HG03354 (cell line): ENCODE measurements around the gene CNN1.
"Not testable (repeated sequence)": the region's sequence is repeated elsewhere in the genome, so short reads cannot be mapped to it uniquely, and the experiment has no call there.

Experiments
- ATAC-seq: cut with Tn5 transposase; IDR thresholded peaks from one replicate; pipeline ENCODE4 v1.9.1; 2021; ENCODE audit warnings: mild to moderate bottlenecking; ENCODE audit not compliant: unreplicated experiment, poor library complexity, severe bottlenecking

CNN1 gene

GRCh38 chr19:11560404-11561051 lies 21.9 kb downstream of the CNN1 start:
- no peak for ATAC-seq

- ATAC-seq = no peak
These were observed 24.9 kb downstream of the CNN1 start for GRCh38 chr19:11563532-11563931.

GRCh38 chr19:11564082-11564807 lies 25.6 kb downstream of the CNN1 start:
- not testable (repeated sequence) for ATAC-seq

GRCh38 chr19:11565649-11565980 lies 27.0 kb downstream of the CNN1 start:
- ATAC-seq = not testable (repeated sequence)

GRCh38 chr19:11566164-11566563 lies 27.5 kb downstream of the CNN1 start:
- ATAC-seq = no peak

- ATAC-seq = no peak
These were observed 31.4 kb downstream of the CNN1 start for GRCh38 chr19:11570039-11570462.

GRCh38 chr19:11573354-11573753 lies 34.7 kb downstream of the CNN1 start:
- not testable (repeated sequence) for ATAC-seq

GRCh38 chr19:11573763-11574162 lies 35.1 kb downstream of the CNN1 start:
- not testable (repeated sequence) for ATAC-seq

- no peak for ATAC-seq
These were observed 36.0 kb downstream of the CNN1 start for GRCh38 chr19:11574689-11575088.

- no peak for ATAC-seq
These were observed 37.6 kb downstream of the CNN1 start for GRCh38 chr19:11576227-11576626.

- ATAC-seq = no peak
These were observed 39.0 kb downstream of the CNN1 start, which contains the start of gene ACP5 for GRCh38 chr19:11577451-11578257. TSS of gene ACP5 (minus strand) at chr19:11577645. CDS start at chr19:11577317, 328 bp downstream.

- no peak for ATAC-seq
These were observed 39.8 kb downstream of the CNN1 start for GRCh38 chr19:11578258-11579142.

GRCh38 chr19:11580116-11580515 lies 41.5 kb downstream of the CNN1 start:
- ATAC-seq = no peak

GRCh38 chr19:11581740-11582139 lies 43.1 kb downstream of the CNN1 start:
- ATAC-seq = peak; percentile 82

- no peak for ATAC-seq
These were observed 47.7 kb downstream of the CNN1 start for GRCh38 chr19:11586331-11586730.

GRCh38 chr19:11587302-11587974 lies 48.8 kb downstream of the CNN1 start:
- no peak for ATAC-seq

- no peak for ATAC-seq
These were observed 49.5 kb downstream of the CNN1 start for GRCh38 chr19:11587975-11588631.

GRCh38 chr19:11594084-11594483 lies 55.4 kb downstream of the CNN1 start:
- no peak for ATAC-seq

- no peak for ATAC-seq
These were observed 57.5 kb downstream of the CNN1 start for GRCh38 chr19:11596156-11596555.
